HG03354 (cell line): Measurements from ENCODE around the gene B3GNT3.
"Not testable (repeated sequence)": the region's sequence is repeated elsewhere in the genome, so short reads cannot be mapped to it uniquely, and the experiment has no call there.

ENCODE experiments used
- ATAC-seq: cut with Tn5 transposase; IDR thresholded peaks from one replicate; pipeline ENCODE4 v1.9.1; 2021; ENCODE audit warnings: mild to moderate bottlenecking; ENCODE audit not compliant: unreplicated experiment, poor library complexity, severe bottlenecking

Gene B3GNT3

DNA sequence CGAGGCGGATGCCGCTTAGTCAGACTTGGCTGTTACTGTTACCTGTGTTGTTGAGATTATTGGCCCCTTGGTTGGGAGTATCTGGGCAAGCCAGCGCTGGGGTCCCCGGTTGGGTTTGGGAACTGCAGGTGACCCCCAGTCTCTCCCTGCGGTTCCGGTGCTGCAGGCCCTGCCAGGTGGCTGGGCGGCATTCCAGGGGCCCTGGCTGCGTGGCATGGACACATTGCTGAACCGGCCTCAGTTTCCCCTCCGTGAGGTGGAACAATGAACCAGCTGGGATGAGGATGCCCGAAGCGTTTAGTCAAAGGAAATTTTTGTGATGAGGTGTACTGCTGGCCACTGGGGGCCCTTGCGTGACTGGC is 538 bp downstream of the B3GNT3 start:
- ATAC-seq = no peak

- no peak for ATAC-seq
Observed at GRCh38 chr19:17796013-17796837, 1.3 kb downstream of the B3GNT3 start.

DNA sequence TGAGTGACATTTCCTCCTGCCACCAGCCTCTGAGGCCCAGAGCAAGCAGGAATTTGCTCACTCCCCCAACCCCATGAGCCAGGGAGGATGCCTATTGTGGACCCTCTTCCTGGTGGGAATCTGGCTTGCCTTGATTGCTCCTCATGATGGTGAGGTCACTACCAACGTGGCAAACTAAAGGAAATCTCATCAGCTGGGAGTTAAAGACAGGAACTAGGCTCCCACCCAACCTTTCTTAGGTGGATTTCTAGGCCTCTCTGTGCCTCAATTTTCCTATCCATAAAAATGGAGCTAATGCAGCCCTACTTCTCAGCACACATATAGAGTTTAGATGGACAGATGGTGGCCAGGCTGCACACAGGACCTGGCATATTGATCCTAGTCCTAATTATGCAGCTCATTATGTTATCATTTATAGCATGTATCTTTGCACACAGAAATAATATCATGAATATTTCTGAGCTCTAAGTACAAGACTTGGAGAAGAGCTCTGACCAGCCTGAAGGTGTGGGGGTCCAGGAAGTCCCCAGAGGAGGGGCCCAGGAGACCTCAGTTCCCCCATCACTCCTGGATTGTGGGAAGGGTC is 2.0 kb downstream of the B3GNT3 start:
- no peak for ATAC-seq

- ATAC-seq = no peak
Observed at GRCh38 chr19:17797424-17798201, 2.7 kb downstream of the B3GNT3 start.

DNA sequence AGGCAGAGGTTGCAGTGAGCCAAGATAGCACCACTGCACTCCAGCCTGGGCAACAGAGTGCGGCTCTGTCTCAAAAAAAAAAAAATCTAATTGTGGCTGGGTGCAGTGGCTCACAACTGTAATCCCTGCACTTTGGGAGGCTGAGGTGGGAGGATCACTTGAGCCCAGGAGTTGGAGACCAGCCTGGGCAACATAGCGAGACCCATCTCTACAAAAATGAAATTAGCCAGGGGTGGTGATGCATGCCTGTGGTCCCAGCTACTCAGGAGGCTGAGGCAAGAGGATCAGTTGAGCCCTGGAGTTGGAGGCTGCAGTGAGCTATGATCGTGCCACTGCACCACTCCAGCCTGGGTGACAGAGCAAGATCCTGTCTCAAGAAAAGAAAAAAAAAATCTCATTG is 3.7 kb downstream of the B3GNT3 start:
- not testable (repeated sequence) for ATAC-seq

- no peak for ATAC-seq
Observed at GRCh38 chr19:17802137-17802858, 7.4 kb downstream of the B3GNT3 start.

- ATAC-seq = no peak
Observed at GRCh38 chr19:17803264-17803896, 8.4 kb downstream of the B3GNT3 start.

DNA sequence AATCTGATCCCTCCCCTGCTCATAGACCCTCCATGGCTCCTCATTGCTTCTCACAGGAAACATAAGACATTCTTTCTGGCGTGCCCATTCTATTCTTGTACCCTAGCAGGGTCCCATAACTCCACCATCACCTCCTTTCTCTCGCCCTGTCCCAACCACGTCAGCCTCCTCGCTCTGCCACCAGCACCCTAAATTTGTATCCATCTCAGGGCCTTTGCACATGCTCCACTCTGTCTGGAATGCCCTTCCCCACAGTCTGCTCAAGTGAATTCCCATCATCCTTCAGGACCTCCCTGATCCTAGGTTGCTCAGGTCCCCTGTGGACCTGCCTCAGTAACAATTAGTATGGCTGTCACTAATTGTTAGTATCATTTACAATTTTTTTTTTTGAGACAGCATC is 10.5 kb downstream of the B3GNT3 start:
- ATAC-seq = no peak

DNA sequence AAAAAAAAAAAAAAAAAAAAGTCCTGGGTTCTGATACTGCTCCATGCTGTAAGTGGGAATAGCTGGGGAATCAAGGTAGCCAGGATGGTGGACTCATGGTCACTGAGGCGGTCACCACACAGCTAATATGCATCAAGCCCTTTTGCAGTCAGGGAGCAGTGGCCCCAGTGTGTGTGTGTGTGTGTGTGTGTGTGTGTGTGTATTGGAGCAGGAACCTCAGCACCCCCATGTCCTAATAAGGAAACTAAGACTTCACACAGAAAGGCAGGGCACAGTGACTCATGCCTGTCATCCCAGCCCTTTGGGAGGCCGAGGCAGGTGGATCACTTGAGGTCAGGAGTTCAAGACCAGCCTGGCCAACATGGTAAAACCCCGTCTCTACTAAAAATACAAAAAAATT is 12.0 kb downstream of the B3GNT3 start:
- ATAC-seq = no peak

- no peak for ATAC-seq
Observed at GRCh38 chr19:17807731-17808316, 12.9 kb downstream of the B3GNT3 start.

- no peak for ATAC-seq
Observed at GRCh38 chr19:17811103-17811502, 16.2 kb downstream of the B3GNT3 start.

GRCh38 chr19:17811681-17812080 is 16.7 kb downstream of the B3GNT3 start:
- no peak for ATAC-seq

DNA sequence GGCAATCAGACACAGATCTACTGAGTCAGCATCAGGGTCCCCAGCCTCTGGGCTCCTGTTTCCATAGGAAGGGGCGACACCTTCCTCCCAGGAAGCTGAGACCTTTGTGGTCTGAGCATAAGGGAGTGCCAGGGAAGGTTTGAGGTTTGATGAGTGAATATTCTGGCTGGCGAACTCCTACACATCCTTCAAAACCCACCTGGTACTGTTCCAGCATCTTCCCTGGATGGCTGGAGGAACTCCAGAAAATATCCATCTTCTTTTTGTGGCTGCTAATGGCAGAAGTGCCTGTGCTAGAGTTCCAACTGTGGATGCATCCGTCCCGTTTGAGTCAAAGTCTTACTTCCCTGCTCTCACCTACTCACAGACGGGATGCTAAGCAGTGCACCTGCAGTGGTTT is 17.2 kb downstream of the B3GNT3 start:
- ATAC-seq = no peak

DNA sequence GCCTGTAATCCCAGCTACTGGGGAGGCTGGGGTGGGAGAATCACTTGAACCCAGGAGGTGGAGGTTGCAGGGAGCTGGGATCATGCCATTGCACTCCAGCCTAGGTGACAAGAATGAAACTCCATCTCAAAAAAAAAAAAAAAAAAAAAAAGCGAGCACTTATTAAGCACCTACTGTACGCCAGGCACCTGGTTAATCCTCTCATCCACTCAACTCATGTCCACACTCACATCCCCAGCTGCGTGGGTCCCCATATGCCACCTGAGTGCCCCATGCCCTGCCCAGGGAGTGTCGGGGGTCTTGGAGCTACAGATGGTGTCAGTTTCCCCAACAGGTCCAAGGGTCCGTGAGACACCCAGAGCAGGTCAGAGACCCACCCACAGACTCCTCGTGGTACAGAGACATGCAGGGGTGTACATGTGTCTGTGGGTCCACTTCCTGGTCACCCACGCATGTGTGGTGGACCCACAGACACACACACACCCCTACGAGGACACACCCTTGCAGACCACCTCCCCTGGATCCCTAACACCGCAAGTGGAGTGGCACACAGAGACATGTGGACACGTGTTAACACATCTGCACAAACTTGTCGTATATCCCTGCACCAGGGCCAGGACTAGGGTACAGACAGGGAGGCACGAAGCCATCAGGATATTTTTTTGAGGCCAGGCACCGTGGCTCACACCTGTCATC is 22.9 kb downstream of the B3GNT3 start:
- ATAC-seq = no peak

- no peak for ATAC-seq
Observed at GRCh38 chr19:17821190-17821589, 26.3 kb downstream of the B3GNT3 start, which contains the start of gene INSL3. Gene INSL3 (minus strand): TSS chr19:17821519. CDS start chr19:17821506, 13 bp downstream.

- no peak for ATAC-seq
Observed at GRCh38 chr19:17824339-17824738, 29.4 kb downstream of the B3GNT3 start.

DNA sequence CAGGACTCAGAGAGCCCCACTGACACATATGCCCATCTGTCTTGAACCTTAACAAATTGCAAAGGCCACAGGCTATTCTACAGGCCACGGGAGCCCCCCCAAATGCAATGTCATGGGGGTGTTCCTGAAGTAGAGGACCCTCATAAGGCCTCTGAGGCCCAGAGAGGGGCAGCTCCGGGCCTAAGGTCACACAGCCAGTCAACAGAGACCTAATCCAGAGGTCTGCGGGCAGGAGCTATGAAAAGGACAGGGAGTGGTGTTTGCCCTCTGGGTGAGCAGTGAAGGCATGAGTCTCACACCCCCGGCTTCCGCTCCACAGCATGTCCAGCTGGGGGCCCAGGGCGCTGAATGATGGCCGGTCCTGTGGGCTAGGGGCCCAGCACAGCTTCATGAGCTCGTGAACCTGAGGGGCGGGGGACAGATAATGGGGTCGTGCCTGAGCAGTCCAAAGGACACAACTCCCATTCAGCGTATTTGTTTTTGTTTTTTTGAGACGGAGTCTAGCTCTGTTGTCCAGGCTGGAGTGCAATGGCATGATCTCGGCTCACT is 31.6 kb downstream of the B3GNT3 start:
- no peak for ATAC-seq

- ATAC-seq = no peak
Observed at GRCh38 chr19:17829855-17830566, 35.1 kb downstream of the B3GNT3 start.
